AG09309 (cell line): ENCODE measurements around the gene TELO2.
A peak's percentile ranks its signal among the peaks of the same experiment; 100 is the strongest.

Experiments used
- DNase-seq: peaks from one replicate; pipeline ENCODE4 v3.0.0-alpha.2; 2010; ENCODE audit warnings: low read depth
- H3K4me3 ChIP-seq: 2 replicates; pipeline ENCODE4 v1.5.1; 2011; ENCODE audit warnings: mild to moderate bottlenecking, low read depth, low read length, moderate library complexity; ENCODE audit not compliant: control insufficient read depth
- CTCF ChIP-seq: IDR thresholded peaks from 2 replicates; pipeline ENCODE4 v1.5.1; 2011; ENCODE audit warnings: mild to moderate bottlenecking, low read depth, low read length, inconsistent platforms; ENCODE audit not compliant: insufficient read depth, control insufficient read depth; ENCODE audit errors: missing control alignments

The TELO2 gene

GRCh38 chr16:1469693-1470201, 23.4 kb upstream of the TELO2 start:
- no peak overlapping the region for H3K4me3 ChIP-seq
- no peak for DNase-seq
- TF ChIP-seq CTCF: no peak

- DNase-seq: no peak
- H3K4me3 ChIP-seq: no peak overlapping the region
- TF ChIP-seq CTCF: no peak
These were observed 22.5 kb upstream of the TELO2 start for GRCh38 chr16:1470481-1471251.

- H3K4me3 ChIP-seq: no peak overlapping the region
- no peak for TF ChIP-seq CTCF
- DNase-seq: no peak
These were observed 21.5 kb upstream of the TELO2 start for GRCh38 chr16:1471569-1472194.

- DNase-seq: no peak
- no peak for TF ChIP-seq CTCF
- H3K4me3 ChIP-seq: no peak overlapping the region
These were observed 20.2 kb upstream of the TELO2 start for GRCh38 chr16:1472974-1473373.

- H3K4me3 ChIP-seq: peak overlapping the region; percentile 78
- no peak for TF ChIP-seq CTCF
- DNase-seq: no peak
These were observed 18.9 kb upstream of the TELO2 start for GRCh38 chr16:1474082-1474795.

- TF ChIP-seq CTCF: no peak
- peak; percentile 27 for DNase-seq
- H3K4me3 ChIP-seq: peak within 1 kb of the TSS; percentile 78
These were observed 18.2 kb upstream of the TELO2 start, which contains the start of gene CLCN7 for GRCh38 chr16:1474796-1475551. TSS of gene CLCN7 (minus strand) at chr16:1475028. CDS start at chr16:1474974, 54 bp downstream.
